Activated B cell treated with CpG ODN at 0.5 μM for 24 hours (primary cell): ENCODE data around the gene TBC1D3B. TPM values are rescaled to one million over a fixed set of nuclear protein-coding genes. Genes with fewer than 3 reads are reported as not detected.

Experiments used
- ATAC-seq: fragments of 200-7000 bp; cut with Tn5 transposase; one replicate; pipeline ENCODE4 v1.10.0; 2021; ENCODE audit warnings: low read depth, mild to moderate bottlenecking, moderate library complexity
- CTCF ChIA-PET: fragments of 350-600 bp; sonication (Branson Sonifier 250); formaldehyde crosslinking; loops from one replicate; lab custom pipeline; 2021; ENCODE audit warnings: antibody characterized with exemption; lab: Charles Lee
- POLR2A ChIA-PET: fragments of 350-600 bp; sonication (Branson Sonifier 250); formaldehyde crosslinking; loops from one replicate; lab custom pipeline; 2021; ENCODE audit warnings: antibody characterized with exemption; lab: Charles Lee
- DNase-seq: peaks from one replicate; pipeline ENCODE4 v3.0.0; 2022
- H3K27ac Mint-ChIP-seq: one replicate; pipeline ENCODE4 v1.8.0; 2020; ENCODE audit warnings: mixed read lengths
- H3K27me3 Mint-ChIP-seq: one replicate; pipeline ENCODE4 v1.8.0; 2021; ENCODE audit warnings: mixed read lengths
- H3K36me3 Mint-ChIP-seq: one replicate; pipeline ENCODE4 v1.8.0; 2021; ENCODE audit warnings: low read depth, mixed read lengths
- H3K4me1 Mint-ChIP-seq: one replicate; pipeline ENCODE4 v1.8.0; 2021; ENCODE audit warnings: mixed read lengths
- H3K4me3 Mint-ChIP-seq: one replicate; pipeline ENCODE4 v1.8.0; 2020; ENCODE audit warnings: mild to moderate bottlenecking, mixed read lengths
- H3K9me3 Mint-ChIP-seq: one replicate; pipeline ENCODE4 v1.8.0; 2020; ENCODE audit warnings: mixed read lengths
- CTCF ChIP-seq: fragments of 200-600 bp; IDR thresholded peaks from one replicate; pipeline ENCODE4 v1.8.0; 2022; ENCODE audit warnings: antibody characterized with exemption, mild to moderate bottlenecking
- intact Hi-C: fragments of 100-400 bp; cut with micrococcal nuclease; formaldehyde crosslinking; loops from one replicate; pipeline ENCODE4 v1.15.1; 2024
- total RNA-seq: library from RNA; stranded (reverse); gene quantifications from 2 replicates; pipeline ENCODE4 v1.2.3, GENCODE V29; 2022

The TBC1D3B gene
- total RNA-seq, 1 donor from 2014 or later: 12.8 TPM

GRCh38 chr17:36129616-36130015, 46.8 kb downstream of the TBC1D3B start:
- no peak for TF ChIP-seq CTCF
- no peak for ATAC-seq
- DNase-seq: no peak
- Mint-ChIP-seq H3K4me3 (no peak overlapping the region), H3K27me3 (no peaks in the 10 kb centered on the region), H3K36me3 (peaks cover 5% of the 10 kb centered on the region), H3K4me1 (peaks cover 88% of the 10 kb centered on the region), H3K9me3 (peaks cover 2% of the 10 kb centered on the region), H3K27ac (no peak overlapping the region)
- intact Hi-C loops: loop anchor here (1.0 kb wide), 1 partner anchor 11 kb away; no protein-coding TSS in a partner anchor
- CTCF ChIA-PET: interaction anchor here (1.2 to 2.3 kb wide), 3 partner anchors 19 to 160 kb away, joined by 5 to 7 read pairs (median 5); no protein-coding TSS in a partner anchor
- POLR2A ChIA-PET: no interaction called here

GRCh38 chr17:36128411-36128978, 47.9 kb downstream of the TBC1D3B start:
- no peaks in the 10 kb centered on the region for H3K27me3 Mint-ChIP-seq
- peak overlapping the region; percentile 69 for H3K4me3 Mint-ChIP-seq
- H3K27ac Mint-ChIP-seq: peak overlapping the region; percentile 87

DNA sequence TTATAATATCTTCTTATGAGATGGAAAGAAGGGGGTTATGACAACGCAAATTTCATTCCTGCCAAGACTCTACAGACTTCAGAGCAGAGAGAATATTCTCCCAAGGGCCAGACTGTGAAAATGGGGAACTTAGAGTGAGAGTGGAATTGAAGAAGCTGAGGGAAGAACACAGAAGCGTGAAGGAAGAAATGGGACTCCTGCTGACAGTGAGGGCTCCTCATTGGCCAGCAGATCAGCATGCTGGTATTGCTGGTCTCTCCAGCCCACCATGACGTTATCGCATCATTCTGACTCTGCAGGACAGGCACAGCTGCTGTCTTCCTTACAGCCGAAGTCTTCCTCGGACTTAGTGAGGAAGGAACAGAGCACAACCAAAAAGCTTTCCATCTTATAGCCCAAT, 48.5 kb downstream of the TBC1D3B start:
- TF ChIP-seq CTCF: no peak
- DNase-seq (no peak), ATAC-seq (peak; percentile 23)
- H3K36me3 Mint-ChIP-seq: peaks cover 5% of the 10 kb centered on the region
- H3K27me3 Mint-ChIP-seq: no peaks in the 10 kb centered on the region
- H3K27ac Mint-ChIP-seq: peak overlapping the region; percentile 87
- intact Hi-C loops: loop anchor here (1.0 to 2.0 kb wide), 2 partner anchors 11 to 23 kb away; no protein-coding TSS in a partner anchor
- peaks cover 74% of the 10 kb centered on the region for H3K4me1 Mint-ChIP-seq
- peak overlapping the region; percentile 69 for H3K4me3 Mint-ChIP-seq
- CTCF ChIA-PET: interaction anchor here (0.9 to 2.3 kb wide), 4 partner anchors 54 to 158 kb away, joined by 3 to 7 read pairs (median 4); no protein-coding TSS in a partner anchor
- peaks cover 2% of the 10 kb centered on the region for H3K9me3 Mint-ChIP-seq
- POLR2A ChIA-PET: interaction anchor here (1.1 to 2.6 kb wide), 3 partner anchors 9 to 38 kb away, joined by 3 to 15 read pairs (median 10); partner anchors contain the start of gene CCL3

More at GRCh38 chr17:36128411-36128978, 47.9 kb downstream of the TBC1D3B start:
- H3K36me3 Mint-ChIP-seq: peaks cover 5% of the 10 kb centered on the region
- ChIA-PET POLR2A (interaction anchor here (0.9 to 2.6 kb wide), 4 partner anchors 10 to 39 kb away, joined by 3 to 15 read pairs (median 8); partner anchors contain the start of gene CCL3), CTCF (interaction anchor here (1.3 to 2.3 kb wide), 3 partner anchors 56 to 159 kb away, joined by 4 to 7 read pairs (median 5); no protein-coding TSS in a partner anchor)
- peaks cover 80% of the 10 kb centered on the region for H3K4me1 Mint-ChIP-seq
- ATAC-seq (no peak), DNase-seq (no peak)
- H3K9me3 Mint-ChIP-seq: peaks cover 2% of the 10 kb centered on the region
- intact Hi-C loops: no loop called here
- no peak for TF ChIP-seq CTCF

GRCh38 chr17:36127199-36127893, 49.1 kb downstream of the TBC1D3B start:
- ATAC-seq: peak; percentile 87
- CTCF ChIA-PET: interaction anchor here (0.9 to 2.3 kb wide), 5 partner anchors 24 to 158 kb away, joined by 3 to 7 read pairs (median 4); partner anchors contain the start of genes CCL16 and CCL4

More at GRCh38 chr17:36127199-36127893, 49.1 kb downstream of the TBC1D3B start:
- POLR2A ChIA-PET: interaction anchor here (0.9 to 2.6 kb wide), 5 partner anchors 8 to 38 kb away, joined by 3 to 15 read pairs (median 6); partner anchors contain the start of genes CCL3 and CCL4
- intact Hi-C loops: loop anchor here (1.0 to 2.0 kb wide), 2 partner anchors 10 to 23 kb away; no protein-coding TSS in a partner anchor
- peak overlapping the region; percentile 69 for H3K4me3 Mint-ChIP-seq
- peak; percentile 28 for DNase-seq
- H3K27me3 Mint-ChIP-seq: no peaks in the 10 kb centered on the region
- peaks cover 5% of the 10 kb centered on the region for H3K36me3 Mint-ChIP-seq
- H3K9me3 Mint-ChIP-seq: peaks cover 2% of the 10 kb centered on the region
- peak overlapping the region; percentile 87 for H3K27ac Mint-ChIP-seq
- no peak for TF ChIP-seq CTCF
- peaks cover 69% of the 10 kb centered on the region for H3K4me1 Mint-ChIP-seq
